Epithelial cell of proximal tubule (primary cell): Measurements from ENCODE around the gene NFKBIZ. TPM values are rescaled to one million over a fixed set of nuclear protein-coding genes. Genes with fewer than 3 reads are reported as not detected.
"Not testable (repeated sequence)": the region's sequence is repeated elsewhere in the genome, so short reads cannot be mapped to it uniquely, and the experiment has no call there.

ENCODE experiments used
- DNase-seq: peaks from one replicate; pipeline ENCODE4 v3.0.0-alpha.2; 2011; ENCODE audit warnings: low read depth
- H3K4me3 ChIP-seq: 2 replicates; pipeline ENCODE4 v1.5.1; 2011; ENCODE audit warnings: low read depth, mild to moderate bottlenecking, low read length
- CTCF ChIP-seq: conservative IDR thresholded peaks from 2 replicates; pipeline ENCODE4 v1.5.1; 2012; ENCODE audit warnings: low read depth, mild to moderate bottlenecking, low read length
- total RNA-seq: library from RNA; depleted of rRNA; stranded (reverse); fragments of >200 nt; gene quantifications from 2 replicates; pipeline ENCODE4 v1.2.3, GENCODE V29; 2015

NFKBIZ gene
- total RNA-seq, 1 donor from 2014 or later = 140 TPM

GRCh38 chr3:101862416-101863165, 13.3 kb downstream of the NFKBIZ start:
- no peak for DNase-seq
- H3K4me3 ChIP-seq = no peak overlapping the region
- no peak for TF ChIP-seq CTCF

DNA sequence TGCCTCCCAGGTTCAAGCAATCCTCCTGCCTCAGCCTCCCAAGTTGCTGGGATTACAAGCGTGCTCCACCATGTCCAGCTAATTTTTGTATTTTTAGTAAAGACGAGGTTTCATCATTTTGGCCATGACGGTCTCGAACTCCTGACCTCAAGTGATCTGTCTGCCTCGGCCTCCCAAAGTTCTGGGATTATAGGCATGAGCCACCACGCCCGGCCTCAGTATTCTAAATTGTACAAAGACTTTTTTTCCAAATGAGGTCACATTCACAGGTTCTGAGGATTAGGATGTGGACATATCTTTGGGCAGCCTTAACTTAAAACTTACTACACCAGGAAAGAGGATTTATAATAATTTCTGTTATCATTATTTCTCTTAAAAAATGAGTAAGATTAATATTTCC, 15.6 kb downstream of the NFKBIZ start:
- DNase-seq, H3K4me3 ChIP-seq: not testable (repeated sequence)

DNA sequence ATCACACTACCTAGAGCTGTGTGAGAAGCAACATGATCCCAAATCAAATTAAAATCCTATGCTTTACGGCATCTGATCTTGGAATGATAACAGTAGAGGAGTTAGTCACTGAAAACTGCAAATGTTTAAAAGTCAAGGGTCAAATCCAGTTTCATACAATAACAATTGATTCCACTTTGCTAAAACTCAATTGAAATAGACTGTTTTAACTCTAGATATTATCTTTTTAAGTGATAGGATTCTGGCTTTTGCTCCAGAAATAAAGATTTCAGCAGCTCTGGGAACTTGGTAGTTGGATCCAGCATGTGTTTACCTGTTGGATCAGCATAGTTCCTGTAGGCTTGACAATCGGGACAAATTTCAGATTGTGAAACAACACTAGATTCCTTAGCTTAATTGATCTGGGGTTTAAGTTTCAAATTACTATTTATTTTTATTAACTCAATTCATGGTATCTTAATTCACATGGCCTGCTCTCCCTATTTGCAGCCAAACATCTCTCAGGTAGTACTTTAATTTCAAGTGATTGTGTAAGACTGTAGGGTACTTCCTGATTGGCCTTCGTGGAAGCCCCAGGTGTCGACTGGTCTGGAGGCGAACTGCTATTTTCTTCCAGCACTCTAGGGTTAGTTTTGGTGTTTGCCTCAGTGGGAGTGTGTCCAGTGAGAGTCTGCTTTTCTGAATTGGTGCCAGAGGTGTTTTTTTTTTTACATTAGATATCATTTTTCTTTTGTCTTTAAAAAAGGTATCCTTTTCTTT, 16.6 kb downstream of the NFKBIZ start:
- no peak for DNase-seq

GRCh38 chr3:101867511-101867910, 18.2 kb downstream of the NFKBIZ start:
- DNase-seq = no peak
- H3K4me3 ChIP-seq = no peak overlapping the region
- no peak for TF ChIP-seq CTCF

More for the DNA sequence above, 16.6 kb downstream of the NFKBIZ start:
- no peak overlapping the region for H3K4me3 ChIP-seq
- TF ChIP-seq CTCF = peak; percentile 13

- H3K4me3 ChIP-seq = no peak overlapping the region
- no peak for TF ChIP-seq CTCF
- no peak for DNase-seq
Observed at GRCh38 chr3:101867996-101868395, 18.7 kb downstream of the NFKBIZ start.

- peak; percentile 55 for DNase-seq
- no peak overlapping the region for H3K4me3 ChIP-seq
- TF ChIP-seq CTCF = no peak
Observed at GRCh38 chr3:101868534-101869464, 19.5 kb downstream of the NFKBIZ start.

- DNase-seq = no peak
- H3K4me3 ChIP-seq = no peak overlapping the region
- no peak for TF ChIP-seq CTCF
Observed at GRCh38 chr3:101870138-101870537, 20.8 kb downstream of the NFKBIZ start.
